COLO829 (cell line): ENCODE measurements around the gene GRIK1.

Experiments
- DNase-seq: peaks from one replicate; pipeline ENCODE4 v3.0.0; 2012; ENCODE audit warnings: low spot score

Gene GRIK1

GRCh38 chr21:29718081-29718815 is 221.5 kb downstream of the GRIK1 start:
- DNase-seq: no peak

GRCh38 chr21:29717659-29718058 is 222.1 kb downstream of the GRIK1 start:
- DNase-seq: no peak

DNA sequence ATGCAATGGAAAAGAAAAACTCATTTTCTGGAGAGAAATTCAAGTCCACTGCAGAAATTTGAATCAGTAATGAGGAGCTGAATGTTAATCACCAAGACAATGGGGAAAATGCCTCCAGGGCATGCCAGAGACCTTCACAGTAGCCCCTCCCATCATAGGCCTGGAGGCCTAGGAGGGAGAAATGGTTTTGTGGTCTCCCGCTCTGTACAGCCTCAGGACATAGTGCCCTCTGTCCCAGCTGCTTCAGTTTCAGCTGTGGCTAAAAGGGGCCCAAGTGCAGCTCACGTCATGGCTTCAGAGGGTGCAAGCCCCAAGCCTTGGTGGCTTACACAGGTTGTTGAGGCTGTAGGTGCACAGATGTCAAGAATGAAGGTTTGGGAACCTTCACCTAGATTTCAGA is 223.0 kb downstream of the GRIK1 start:
- no peak for DNase-seq

DNA sequence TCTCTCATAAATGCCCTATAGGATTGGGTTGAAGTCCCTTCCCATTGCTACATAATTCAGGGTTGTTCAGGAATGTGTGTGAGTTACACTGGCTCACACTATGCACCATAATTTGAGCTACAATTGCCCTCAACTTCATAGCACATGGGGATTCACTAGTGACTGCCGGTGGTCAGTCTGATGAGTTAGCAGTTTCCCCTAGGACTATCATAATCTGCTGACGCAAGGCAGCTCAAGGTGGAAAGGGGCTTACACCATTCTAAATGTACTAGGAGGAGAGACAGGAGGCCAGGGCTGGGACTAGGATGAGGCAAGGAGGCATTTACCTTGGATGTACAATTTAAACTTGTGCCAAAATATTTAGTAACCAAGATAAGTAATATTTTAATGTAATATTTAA is 224.7 kb downstream of the GRIK1 start:
- DNase-seq: no peak

- DNase-seq: no peak
Measured at GRCh38 chr21:29712818-29713217, 227.0 kb downstream of the GRIK1 start.

DNA sequence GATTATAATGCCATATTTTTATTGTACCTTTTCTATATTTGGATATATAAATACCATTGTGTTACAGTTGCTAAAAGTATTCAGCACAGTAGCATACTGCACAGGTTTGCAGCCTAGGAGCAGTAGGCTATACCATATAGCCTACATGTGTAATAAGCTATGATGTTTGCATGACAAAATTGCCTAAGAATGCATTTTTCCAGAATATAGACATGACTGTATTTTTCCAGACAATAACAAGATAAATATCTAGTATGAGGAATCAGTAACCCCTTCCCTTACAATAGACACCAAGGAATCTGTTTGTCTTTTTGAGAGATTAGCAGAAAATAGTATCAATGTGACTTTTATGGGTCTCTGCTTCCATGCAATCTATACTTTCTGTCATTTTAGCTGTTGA is 228.6 kb downstream of the GRIK1 start:
- DNase-seq: no peak

DNA sequence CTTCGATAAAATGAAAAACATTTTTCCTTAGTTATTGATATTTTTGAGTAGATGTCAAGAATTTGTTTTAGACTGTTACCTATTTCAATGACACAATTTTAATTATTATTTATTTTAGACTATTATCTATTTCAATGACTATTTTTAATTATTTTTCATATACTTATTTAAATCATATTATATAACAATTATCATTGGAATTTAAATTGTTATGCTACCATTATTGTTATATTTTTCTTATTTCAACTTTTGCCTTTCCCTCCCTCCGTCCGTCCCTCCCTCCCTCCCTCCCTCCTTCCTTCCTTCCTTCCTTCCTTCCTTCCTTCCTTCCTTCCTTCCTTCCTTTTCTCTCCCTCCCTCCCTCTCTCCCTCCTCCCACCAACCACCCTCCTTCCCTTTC is 229.3 kb downstream of the GRIK1 start:
- no peak for DNase-seq

- DNase-seq: no peak
Measured at GRCh38 chr21:29708401-29708800, 231.4 kb downstream of the GRIK1 start.

- DNase-seq: peak; percentile 35
Measured at GRCh38 chr21:29704719-29705118, 235.1 kb downstream of the GRIK1 start.

DNA sequence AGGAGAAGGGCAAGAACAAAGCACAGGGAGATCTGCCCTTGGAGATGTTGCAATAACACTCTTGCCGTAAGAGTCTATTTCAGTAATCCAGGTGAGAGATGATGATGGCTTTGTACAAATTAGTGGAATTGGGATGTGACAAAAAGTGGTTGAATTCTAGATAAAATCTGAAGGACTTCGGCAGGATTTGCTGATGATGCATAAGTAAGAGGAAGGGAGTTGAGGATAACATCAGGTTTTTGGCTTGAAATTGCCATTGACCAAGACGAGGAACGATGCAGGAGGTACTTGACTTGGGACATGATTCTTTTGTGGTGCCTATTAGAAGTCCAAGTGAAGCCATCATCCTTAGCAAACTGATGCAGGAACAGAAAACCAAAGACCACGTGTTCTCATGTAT is 238.1 kb downstream of the GRIK1 start:
- DNase-seq: no peak

DNA sequence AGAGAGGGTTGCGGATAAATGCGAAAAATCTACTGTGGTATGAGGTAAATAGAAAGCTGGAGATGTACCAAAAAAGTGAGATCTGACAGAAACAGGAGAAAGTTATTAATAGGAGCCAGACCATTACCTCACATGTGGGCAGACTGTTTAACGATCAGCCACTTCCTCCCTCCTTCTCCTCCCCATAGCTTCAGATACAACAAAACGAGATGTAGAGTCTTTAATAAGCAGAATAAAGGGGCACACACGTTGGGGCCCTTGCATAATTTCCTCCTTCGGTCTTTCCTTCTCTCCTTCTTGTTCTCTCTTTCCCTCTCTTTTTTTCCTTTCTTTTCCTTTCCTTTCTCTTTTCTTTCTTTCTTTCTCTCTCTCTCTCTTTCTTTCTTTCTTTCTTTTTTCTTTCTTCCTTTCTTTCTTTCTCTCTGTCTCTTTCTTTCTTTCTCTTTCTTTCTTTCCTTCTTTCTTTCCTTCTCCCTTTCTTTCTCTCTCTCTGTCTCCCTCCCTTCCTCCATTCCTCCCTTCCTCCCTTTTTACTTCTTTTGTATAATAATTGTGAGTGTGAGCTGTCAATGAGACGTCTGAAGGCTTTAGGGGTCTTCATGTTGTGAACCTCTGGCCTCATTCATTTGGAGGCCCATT is 242.1 kb downstream of the GRIK1 start:
- DNase-seq: no peak

- DNase-seq: no peak
Measured at GRCh38 chr21:29696937-29697336, 242.9 kb downstream of the GRIK1 start.

DNA sequence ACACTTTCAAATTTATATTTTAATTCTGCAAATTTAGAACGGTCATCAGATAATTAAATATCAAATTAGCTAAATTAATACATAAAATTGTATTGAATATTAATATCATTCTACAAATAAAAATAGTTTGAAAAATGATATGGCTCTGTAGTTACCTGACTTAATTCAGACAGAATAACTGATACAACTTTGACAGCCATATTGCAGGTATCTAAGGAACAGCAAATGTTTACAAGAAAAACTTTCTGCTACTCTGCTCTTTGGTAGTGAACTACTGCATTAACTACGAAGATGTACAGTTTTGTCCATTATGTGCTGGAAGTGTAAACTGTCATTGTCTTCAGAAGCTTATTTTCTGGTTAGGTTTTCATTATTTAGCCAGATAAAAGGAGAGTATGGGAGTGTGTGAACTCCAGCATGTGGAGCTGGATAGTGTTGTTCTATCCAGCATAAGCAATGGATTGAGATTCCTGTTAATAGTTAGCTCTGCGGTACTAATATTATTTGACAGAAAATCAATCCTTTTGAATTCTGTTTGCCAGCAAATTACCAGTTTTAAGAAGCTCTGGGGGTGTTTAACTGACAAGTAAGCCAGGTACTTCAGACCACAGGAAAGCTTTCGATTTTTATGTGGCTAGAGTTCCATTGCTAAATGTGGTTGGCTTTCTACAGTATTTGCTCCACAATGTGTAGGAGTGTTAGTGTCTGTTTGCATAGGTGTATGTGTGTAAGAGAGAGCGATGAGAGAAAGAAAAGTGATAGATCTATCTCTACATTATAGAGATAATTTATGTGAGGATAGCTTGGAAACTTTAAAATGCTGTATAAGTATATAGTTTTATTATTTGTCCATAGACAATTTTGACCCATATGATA is 247.9 kb downstream of the GRIK1 start:
- DNase-seq: no peak

DNA sequence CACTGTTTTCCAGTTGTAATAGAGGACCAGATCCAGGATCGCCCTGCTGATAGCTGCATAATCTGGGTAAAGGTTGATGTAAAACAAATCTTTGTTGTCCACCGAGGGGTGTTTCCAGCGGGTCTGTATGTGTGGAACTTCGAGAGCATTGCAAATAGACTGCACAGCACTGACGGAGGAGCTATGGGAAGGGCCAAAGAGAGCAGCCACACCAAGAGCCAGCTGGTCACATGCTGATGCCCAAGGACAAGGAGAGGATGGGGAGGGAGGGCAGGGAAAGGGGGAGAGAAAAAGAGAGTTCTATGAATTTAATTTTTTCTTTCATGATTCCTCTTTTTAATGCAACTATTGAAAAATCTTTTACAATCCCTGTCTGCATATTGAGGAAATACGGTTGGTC is 250.0 kb downstream of the GRIK1 start:
- no peak for DNase-seq

DNA sequence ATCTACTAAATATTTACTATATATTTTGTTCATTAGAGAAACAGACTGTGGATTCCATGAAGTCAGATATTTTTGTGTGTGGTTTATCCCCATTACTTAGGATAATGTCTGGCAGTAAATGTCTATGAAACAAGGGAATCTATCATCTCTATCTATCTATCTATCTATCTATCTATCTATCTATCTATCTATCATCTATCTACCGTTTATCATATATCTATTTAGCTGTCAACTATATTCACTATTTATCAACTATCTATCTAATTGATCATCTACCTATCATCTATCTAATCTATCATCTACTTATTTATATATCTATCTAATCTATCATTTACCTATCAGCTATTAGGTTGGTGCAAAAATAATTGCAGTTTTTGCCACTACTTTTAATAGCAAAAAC is 255.7 kb downstream of the GRIK1 start:
- DNase-seq: no peak

GRCh38 chr21:29682800-29683199 is 257.0 kb downstream of the GRIK1 start:
- DNase-seq: no peak

- no peak for DNase-seq
Measured at GRCh38 chr21:29680273-29680672, 259.5 kb downstream of the GRIK1 start.

DNA sequence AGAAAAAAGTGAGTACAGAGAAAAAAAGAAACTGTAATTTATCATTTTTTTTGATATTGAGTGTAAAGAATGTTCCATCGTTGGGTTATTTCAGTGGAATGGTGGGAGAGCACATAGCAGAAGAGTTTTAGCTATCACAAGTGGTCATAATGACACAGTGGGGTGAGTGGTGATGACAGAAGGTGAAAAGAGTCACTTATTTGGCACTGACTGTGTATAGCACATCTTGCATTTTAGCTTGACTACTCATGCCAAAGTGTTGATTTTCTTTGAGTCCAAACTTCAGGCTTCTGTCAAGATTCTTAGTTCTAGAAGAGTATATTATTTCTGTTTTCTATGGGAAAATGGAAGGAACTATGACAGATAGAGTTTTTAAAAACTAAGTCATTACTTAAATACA is 261.2 kb downstream of the GRIK1 start:
- DNase-seq: no peak

GRCh38 chr21:29677326-29677725 is 262.5 kb downstream of the GRIK1 start:
- DNase-seq: no peak

DNA sequence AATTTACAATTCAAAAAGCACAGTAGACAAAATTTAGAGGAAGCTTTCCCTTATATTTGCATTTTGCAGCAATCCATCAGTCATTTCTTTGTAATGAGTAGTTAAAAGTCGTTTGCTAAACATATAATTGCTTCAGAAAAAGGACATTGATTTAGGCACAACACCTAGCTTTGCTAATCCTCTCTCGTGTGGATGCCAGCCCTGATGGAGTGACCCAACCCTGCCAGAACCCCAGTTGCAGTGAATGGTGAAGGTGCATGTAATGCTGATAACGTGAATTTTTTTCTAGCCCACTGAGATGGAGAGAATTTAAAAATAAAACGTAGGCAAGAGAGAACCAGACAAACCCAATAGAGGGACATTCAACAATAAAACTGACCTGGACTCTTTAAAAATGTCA is 263.4 kb downstream of the GRIK1 start:
- DNase-seq: no peak

DNA sequence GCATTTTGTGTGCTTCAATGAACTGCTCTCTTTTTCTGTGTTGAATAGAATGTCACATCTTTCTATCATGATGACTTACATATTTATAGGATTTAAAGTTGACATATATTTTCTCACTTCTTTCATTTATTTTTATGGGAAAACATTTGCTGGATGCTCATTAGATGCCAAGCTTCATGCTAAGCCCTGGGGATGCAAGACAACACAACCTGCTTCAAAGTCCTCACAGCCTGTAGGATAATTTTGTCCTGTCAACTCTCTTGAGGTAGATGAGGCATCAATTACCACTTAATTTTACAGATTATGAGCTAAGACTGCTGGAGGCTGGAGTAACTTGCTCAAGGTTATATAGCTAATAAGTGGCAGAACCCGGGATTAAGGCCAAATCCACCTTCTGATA is 264.3 kb downstream of the GRIK1 start:
- DNase-seq: no peak

DNA sequence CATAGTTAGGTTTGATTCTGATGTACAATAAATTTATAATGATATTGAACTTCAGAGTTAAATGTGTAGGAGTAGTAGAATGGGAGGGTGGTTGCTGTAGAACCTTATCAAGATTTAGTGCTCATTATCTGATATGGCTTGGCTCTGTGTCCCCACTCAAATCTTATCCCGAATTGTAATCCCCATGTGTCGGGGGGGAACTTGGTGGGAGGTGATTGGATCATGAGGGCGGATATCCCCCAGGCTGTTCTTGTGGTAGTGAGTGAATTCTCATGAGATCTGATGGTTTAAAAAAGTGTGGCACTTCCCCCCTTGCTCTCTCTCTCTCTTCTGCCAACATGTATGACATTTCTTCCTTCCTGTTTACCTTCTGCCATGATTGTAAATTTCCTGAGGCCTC is 265.5 kb downstream of the GRIK1 start:
- no peak for DNase-seq

GRCh38 chr21:29673096-29673610 is 266.6 kb downstream of the GRIK1 start:
- DNase-seq: no peak
